GM23338 (cell line): ENCODE data around the gene FOXL2. TPM values are rescaled to one million over a fixed set of nuclear protein-coding genes. Genes with fewer than 3 reads are reported as not detected.

Experiments used
- ATAC-seq: fragments of 200-7000 bp; cut with Tn5 transposase; 3 replicates; pipeline ENCODE4 v1.9.1; 2020
- DNase-seq: peaks from one replicate; pipeline ENCODE4 v3.0.0-alpha.2; 2015; ENCODE audit warnings: low spot score
- H2AFZ ChIP-seq: fragments of 200-600 bp; sonication (generic); 2 replicates; pipeline ENCODE4 v1.8.0; 2016; ENCODE audit warnings: antibody characterized with exemption, mild to moderate bottlenecking, moderate library complexity
- H3F3A ChIP-seq: fragments of 200-600 bp; sonication (generic); replicated peaks from 2 replicates; pipeline ENCODE4 v1.8.0; 2017; ENCODE audit warnings: antibody characterized with exemption, mixed run types, low read depth
- H3K27ac ChIP-seq: fragments of 200-600 bp; sonication (generic); 2 replicates; pipeline ENCODE4 v1.6.1; 2016; ENCODE audit warnings: low read depth
- H3K27me3 ChIP-seq: fragments of 200-600 bp; sonication (generic); 2 replicates; pipeline ENCODE4 v1.8.0; 2016; ENCODE audit warnings: mild to moderate bottlenecking, mixed run types, moderate library complexity; ENCODE audit not compliant: insufficient read depth
- H3K36me3 ChIP-seq: fragments of 200-600 bp; sonication (generic); 2 replicates; pipeline ENCODE4 v1.8.0; 2016; ENCODE audit warnings: mild to moderate bottlenecking; ENCODE audit not compliant: insufficient read depth
- H3K4me1 ChIP-seq: fragments of 200-600 bp; sonication (generic); 2 replicates; pipeline ENCODE4 v1.8.0; 2016; ENCODE audit warnings: mild to moderate bottlenecking, moderate library complexity; ENCODE audit not compliant: insufficient read depth
- H3K4me2 ChIP-seq: fragments of 200-600 bp; sonication (generic); 2 replicates; pipeline ENCODE4 v1.7.1; 2017; ENCODE audit warnings: mixed run types
- H3K4me3 ChIP-seq: fragments of 200-600 bp; sonication (generic); 2 replicates; pipeline ENCODE4 v1.6.1; 2016; ENCODE audit warnings: mixed run types
- H3K79me2 ChIP-seq: fragments of 200-600 bp; sonication (generic); replicated peaks from 2 replicates; pipeline ENCODE4 v1.8.0; 2017; ENCODE audit warnings: mild to moderate bottlenecking; ENCODE audit not compliant: insufficient read depth
- H3K9me2 ChIP-seq: fragments of 200-600 bp; sonication (generic); 2 replicates; pipeline ENCODE4 v1.8.0; 2017; ENCODE audit not compliant: insufficient read depth
- H4K20me1 ChIP-seq: fragments of 200-600 bp; sonication (generic); replicated peaks from 2 replicates; pipeline ENCODE4 v1.8.0; 2017; ENCODE audit warnings: mild to moderate bottlenecking; ENCODE audit not compliant: insufficient read depth
- H3K27ac Mint-ChIP-seq: 2 replicates; pipeline ENCODE4 v1.8.0; 2020; ENCODE audit warnings: inconsistent platforms, mild to moderate bottlenecking, moderate library complexity, mixed read lengths
- H3K27me3 Mint-ChIP-seq: 3 replicates; pipeline ENCODE4 v1.8.0; 2022; ENCODE audit warnings: low read depth, mild to moderate bottlenecking, moderate library complexity, mixed read lengths, inconsistent platforms; ENCODE audit not compliant: insufficient read depth, poor library complexity
- H3K36me3 Mint-ChIP-seq: 3 replicates; pipeline ENCODE4 v1.8.0; 2021; ENCODE audit warnings: low read depth, mild to moderate bottlenecking, inconsistent platforms, moderate library complexity, mixed read lengths
- H3K4me1 Mint-ChIP-seq: 3 replicates; pipeline ENCODE4 v1.8.0; 2020; ENCODE audit warnings: mild to moderate bottlenecking, inconsistent platforms, mixed read lengths
- H3K4me3 Mint-ChIP-seq: 3 replicates; pipeline ENCODE4 v1.8.0; 2021; ENCODE audit warnings: moderate library complexity, mild to moderate bottlenecking, inconsistent platforms, mixed read lengths
- H3K9me3 Mint-ChIP-seq: 3 replicates; pipeline ENCODE4 v1.8.0; 2020; ENCODE audit warnings: moderate library complexity, mild to moderate bottlenecking, inconsistent platforms, mixed read lengths
- CREB1 ChIP-seq: fragments of 250-450 bp; sonication (Bioruptor Pico); IDR thresholded peaks from 2 replicates; pipeline ENCODE4 v1.5.0; 2020; ENCODE audit warnings: low read depth, mild to moderate bottlenecking, moderate library complexity
- EZH2 ChIP-seq: fragments of 200-600 bp; sonication (generic); IDR thresholded peaks from one replicate; pipeline ENCODE4 v1.8.0; 2017; ENCODE audit warnings: antibody characterized with exemption, mild to moderate bottlenecking, low read depth; ENCODE audit not compliant: unreplicated experiment
- EZH2phosphoT487 ChIP-seq: fragments of 200-600 bp; sonication (generic); IDR thresholded peaks from one replicate; pipeline ENCODE4 v1.8.1; 2018; ENCODE audit warnings: antibody characterized with exemption; ENCODE audit not compliant: unreplicated experiment
- STAT1 ChIP-seq: IDR thresholded peaks from one replicate; pipeline ENCODE4 v1.6.1; 2016; ENCODE audit warnings: antibody characterized with exemption; ENCODE audit not compliant: unreplicated experiment
- ZNF114 ChIP-seq: fragments of 250-450 bp; sonication (Bioruptor Pico); IDR thresholded peaks from 2 replicates; pipeline ENCODE4 v1.5.0; 2020; ENCODE audit warnings: mild to moderate bottlenecking, moderate library complexity
- polyA plus RNA-seq: library from polyadenylated mRNA; unstranded; fragments of >200 nt; fragmentation: Nextera tagmentation; extraction: Ambion mirVana; gene quantifications from 2 replicates; pipeline ENCODE4 v1.2.1, GENCODE V29; 2016
- total RNA-seq: library from RNA; depleted of rRNA; stranded (reverse); fragments of >200 nt; shearing (Covaris generic); gene quantifications from 2 replicates; pipeline ENCODE4 v1.2.3, GENCODE V29; 2014
- TF ChIP-seq, protein P1 (sequence below): IDR thresholded peaks from 2 replicates; pipeline ENCODE4 v1.6.1; 2016; ENCODE audit warnings: antibody characterized with exemption
- TF ChIP-seq, protein P2 (sequence below): fragments of 250-450 bp; sonication (Bioruptor Pico); IDR thresholded peaks from 2 replicates; pipeline ENCODE4 v1.5.0; 2020; ENCODE audit warnings: mild to moderate bottlenecking, moderate library complexity

FOXL2 gene
- total and polyA plus RNA-seq, 2 experiments from 2014 or later = 0.89 to 3.5 TPM

DNA sequence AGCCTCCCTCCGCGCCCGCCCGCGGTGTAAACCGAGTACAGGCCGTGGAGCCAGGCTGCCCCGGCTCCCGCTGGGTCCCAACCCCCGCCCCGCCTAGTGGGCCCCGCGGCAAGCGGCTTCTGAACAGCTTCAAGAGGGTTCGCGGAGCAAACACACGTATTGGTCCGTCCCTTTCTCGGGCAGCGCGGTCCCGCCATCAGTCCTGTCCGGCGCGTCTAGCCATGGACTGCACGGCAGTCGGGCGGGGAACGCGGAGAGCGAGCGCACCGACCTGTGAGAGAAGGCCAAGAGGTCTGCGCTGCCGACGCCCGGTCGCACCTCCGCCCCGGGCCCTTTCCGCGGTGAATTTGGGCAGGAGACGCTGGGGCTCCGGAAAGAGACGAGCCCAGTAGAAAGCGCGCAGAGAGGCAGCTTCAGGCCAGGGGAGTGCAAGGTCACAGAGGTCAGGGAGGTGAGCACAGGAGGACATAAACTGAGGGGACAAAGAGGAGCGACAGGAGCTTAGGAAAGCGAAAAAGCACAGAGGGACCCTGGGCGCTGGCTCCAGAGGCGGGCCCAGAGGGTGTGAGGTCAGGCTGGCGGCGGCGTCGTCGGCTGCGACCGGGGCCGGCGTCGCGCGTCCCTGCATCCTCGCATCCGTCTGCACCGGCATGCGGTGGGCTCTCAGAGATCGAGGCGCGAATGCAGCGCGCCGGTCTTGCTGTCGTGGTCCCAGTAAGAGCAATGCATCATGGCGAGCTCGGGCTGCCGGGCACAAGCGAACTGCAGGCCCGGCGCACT is 1.8 kb downstream of the FOXL2 start:
- Histone ChIP-seq H3F3A (peaks cover 25% of the 10 kb centered on the region), H3K4me2 (peak overlapping the region; percentile 82), H3K4me1 (peaks cover 49% of the 10 kb centered on the region), H3K9me2 (no peaks in the 10 kb centered on the region), H3K27me3 (peaks cover 95% of the 10 kb centered on the region), H3K79me2 (no peaks in the 10 kb centered on the region), H3K27ac (no peak overlapping the region), H2AFZ (peak overlapping the region; percentile 61; the same call in 1 of the 2 replicates), H3K36me3 (no peaks in the 10 kb centered on the region), H3K4me3 (peak overlapping the region; percentile 65), H4K20me1 (peaks cover 17% of the 10 kb centered on the region)
- H3K9me3 Mint-ChIP-seq = peaks cover 12% of the 10 kb centered on the region
- H3K27ac Mint-ChIP-seq = no peak overlapping the region
- peaks cover 3% of the 10 kb centered on the region; the same call in 1 of the 3 replicates for H3K36me3 Mint-ChIP-seq
- TF ChIP-seq EZH2phosphoT487 (peak; percentile 90), CREB1 (0 out of 2 replicates have a peak, but pooled peaks have one; percentile 27), EZH2 (peak; percentile 89)
- TF ChIP-seq, protein P1, sequence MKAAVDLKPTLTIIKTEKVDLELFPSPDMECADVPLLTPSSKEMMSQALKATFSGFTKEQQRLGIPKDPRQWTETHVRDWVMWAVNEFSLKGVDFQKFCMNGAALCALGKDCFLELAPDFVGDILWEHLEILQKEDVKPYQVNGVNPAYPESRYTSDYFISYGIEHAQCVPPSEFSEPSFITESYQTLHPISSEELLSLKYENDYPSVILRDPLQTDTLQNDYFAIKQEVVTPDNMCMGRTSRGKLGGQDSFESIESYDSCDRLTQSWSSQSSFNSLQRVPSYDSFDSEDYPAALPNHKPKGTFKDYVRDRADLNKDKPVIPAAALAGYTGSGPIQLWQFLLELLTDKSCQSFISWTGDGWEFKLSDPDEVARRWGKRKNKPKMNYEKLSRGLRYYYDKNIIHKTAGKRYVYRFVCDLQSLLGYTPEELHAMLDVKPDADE = no peak
- peak overlapping the region; percentile 78 for H3K4me3 Mint-ChIP-seq
- ATAC-seq (peak; percentile 4), DNase-seq (peak; percentile 73)
- H3K27me3 Mint-ChIP-seq = peaks cover 93% of the 10 kb centered on the region
- H3K4me1 Mint-ChIP-seq = peaks cover 55% of the 10 kb centered on the region

DNA sequence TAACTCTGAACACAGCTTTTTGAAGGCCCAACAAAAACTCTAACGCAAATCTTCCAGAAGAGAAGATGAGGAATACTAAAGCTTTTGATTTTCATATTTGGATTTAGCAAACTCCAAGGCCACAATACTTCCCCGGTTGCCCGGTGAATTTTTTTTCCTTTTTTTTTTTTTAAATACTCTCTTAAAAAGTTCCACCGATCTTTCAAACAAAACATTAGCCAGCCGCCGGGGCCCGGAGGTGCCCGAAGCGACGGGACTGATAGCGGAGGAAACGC is 2.3 kb downstream of the FOXL2 start:
- H3K4me3 Mint-ChIP-seq = peak overlapping the region; percentile 78
- peaks cover 54% of the 10 kb centered on the region for H3K4me1 ChIP-seq
- H3K27ac ChIP-seq = no peak overlapping the region
- H3K4me3 ChIP-seq = peak overlapping the region; percentile 65
- no peaks in the 10 kb centered on the region for H3K79me2 ChIP-seq
- H3K36me3 Mint-ChIP-seq = peaks cover 3% of the 10 kb centered on the region; the same call in 1 of the 3 replicates
- H4K20me1 ChIP-seq = peaks cover 17% of the 10 kb centered on the region
- H3K36me3 ChIP-seq = no peaks in the 10 kb centered on the region
- H3K27ac Mint-ChIP-seq = no peak overlapping the region
- H2AFZ ChIP-seq = 0 out of 2 replicates have a peak overlapping the region, but pooled peaks have one; percentile 61
- H3K4me2 ChIP-seq = peak overlapping the region; percentile 82
- ATAC-seq = no peak
- peaks cover 95% of the 10 kb centered on the region for H3K27me3 ChIP-seq
- H3K4me1 Mint-ChIP-seq = peaks cover 59% of the 10 kb centered on the region
- peaks cover 25% of the 10 kb centered on the region for H3F3A ChIP-seq
- H3K9me3 Mint-ChIP-seq = peaks cover 12% of the 10 kb centered on the region
- no peak for DNase-seq
- TF ChIP-seq EZH2 (peak; percentile 16), ZNF114 (CRISPR knock-in tag) (no peak), STAT1 (no peak)
- TF ChIP-seq, protein P1 = no peak
- TF ChIP-seq, protein P2, sequence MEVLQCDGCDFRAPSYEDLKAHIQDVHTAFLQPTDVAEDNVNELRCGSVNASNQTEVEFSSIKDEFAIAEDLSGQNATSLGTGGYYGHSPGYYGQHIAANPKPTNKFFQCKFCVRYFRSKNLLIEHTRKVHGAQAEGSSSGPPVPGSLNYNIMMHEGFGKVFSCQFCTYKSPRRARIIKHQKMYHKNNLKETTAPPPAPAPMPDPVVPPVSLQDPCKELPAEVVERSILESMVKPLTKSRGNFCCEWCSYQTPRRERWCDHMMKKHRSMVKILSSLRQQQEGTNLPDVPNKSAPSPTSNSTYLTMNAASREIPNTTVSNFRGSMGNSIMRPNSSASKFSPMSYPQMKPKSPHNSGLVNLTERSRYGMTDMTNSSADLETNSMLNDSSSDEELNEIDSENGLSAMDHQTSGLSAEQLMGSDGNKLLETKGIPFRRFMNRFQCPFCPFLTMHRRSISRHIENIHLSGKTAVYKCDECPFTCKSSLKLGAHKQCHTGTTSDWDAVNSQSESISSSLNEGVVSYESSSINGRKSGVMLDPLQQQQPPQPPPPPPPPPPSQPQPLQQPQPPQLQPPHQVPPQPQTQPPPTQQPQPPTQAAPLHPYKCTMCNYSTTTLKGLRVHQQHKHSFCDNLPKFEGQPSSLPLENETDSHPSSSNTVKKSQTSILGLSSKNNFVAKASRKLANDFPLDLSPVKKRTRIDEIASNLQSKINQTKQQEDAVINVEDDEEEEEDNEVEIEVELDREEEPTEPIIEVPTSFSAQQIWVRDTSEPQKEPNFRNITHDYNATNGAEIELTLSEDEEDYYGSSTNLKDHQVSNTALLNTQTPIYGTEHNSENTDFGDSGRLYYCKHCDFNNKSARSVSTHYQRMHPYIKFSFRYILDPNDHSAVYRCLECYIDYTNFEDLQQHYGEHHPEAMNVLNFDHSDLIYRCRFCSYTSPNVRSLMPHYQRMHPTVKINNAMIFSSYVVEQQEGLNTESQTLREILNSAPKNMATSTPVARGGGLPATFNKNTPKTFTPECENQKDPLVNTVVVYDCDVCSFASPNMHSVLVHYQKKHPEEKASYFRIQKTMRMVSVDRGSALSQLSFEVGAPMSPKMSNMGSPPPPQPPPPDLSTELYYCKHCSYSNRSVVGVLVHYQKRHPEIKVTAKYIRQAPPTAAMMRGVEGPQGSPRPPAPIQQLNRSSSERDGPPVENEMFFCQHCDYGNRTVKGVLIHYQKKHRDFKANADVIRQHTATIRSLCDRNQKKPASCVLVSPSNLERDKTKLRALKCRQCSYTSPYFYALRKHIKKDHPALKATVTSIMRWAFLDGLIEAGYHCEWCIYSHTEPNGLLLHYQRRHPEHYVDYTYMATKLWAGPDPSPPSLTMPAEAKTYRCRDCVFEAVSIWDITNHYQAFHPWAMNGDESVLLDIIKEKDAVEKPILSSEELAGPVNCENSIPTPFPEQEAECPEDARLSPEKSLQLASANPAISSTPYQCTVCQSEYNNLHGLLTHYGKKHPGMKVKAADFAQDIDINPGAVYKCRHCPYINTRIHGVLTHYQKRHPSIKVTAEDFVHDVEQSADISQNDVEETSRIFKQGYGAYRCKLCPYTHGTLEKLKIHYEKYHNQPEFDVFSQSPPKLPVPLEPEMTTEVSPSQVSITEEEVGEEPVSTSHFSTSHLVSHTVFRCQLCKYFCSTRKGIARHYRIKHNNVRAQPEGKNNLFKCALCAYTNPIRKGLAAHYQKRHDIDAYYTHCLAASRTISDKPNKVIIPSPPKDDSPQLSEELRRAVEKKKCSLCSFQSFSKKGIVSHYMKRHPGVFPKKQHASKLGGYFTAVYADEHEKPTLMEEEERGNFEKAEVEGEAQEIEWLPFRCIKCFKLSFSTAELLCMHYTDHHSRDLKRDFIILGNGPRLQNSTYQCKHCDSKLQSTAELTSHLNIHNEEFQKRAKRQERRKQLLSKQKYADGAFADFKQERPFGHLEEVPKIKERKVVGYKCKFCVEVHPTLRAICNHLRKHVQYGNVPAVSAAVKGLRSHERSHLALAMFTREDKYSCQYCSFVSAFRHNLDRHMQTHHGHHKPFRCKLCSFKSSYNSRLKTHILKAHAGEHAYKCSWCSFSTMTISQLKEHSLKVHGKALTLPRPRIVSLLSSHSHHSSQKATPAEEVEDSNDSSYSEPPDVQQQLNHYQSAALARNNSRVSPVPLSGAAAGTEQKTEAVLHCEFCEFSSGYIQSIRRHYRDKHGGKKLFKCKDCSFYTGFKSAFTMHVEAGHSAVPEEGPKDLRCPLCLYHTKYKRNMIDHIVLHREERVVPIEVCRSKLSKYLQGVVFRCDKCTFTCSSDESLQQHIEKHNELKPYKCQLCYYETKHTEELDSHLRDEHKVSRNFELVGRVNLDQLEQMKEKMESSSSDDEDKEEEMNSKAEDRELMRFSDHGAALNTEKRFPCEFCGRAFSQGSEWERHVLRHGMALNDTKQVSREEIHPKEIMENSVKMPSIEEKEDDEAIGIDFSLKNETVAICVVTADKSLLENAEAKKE (CRISPR knock-in tag) = no peak
- H3K9me2 ChIP-seq = no peaks in the 10 kb centered on the region
- H3K27me3 Mint-ChIP-seq = peaks cover 93% of the 10 kb centered on the region
